A673 (cell line): ENCODE measurements around the gene LEF1. TPM values are rescaled to one million over a fixed set of nuclear protein-coding genes. Genes with fewer than 3 reads are reported as not detected.

Source experiments
- BruUV-seq: library from RNA; stranded (reverse); fragments of 400-500 nt; replicated peaks from 2 replicates; lab custom pipeline; 2021; lab: Mats Ljungman, UMichigan
- CTCF ChIA-PET: fragments of 300-600 bp; sonication (Branson Sonifier 250); formaldehyde crosslinking; loops from one replicate; lab custom pipeline; 2022; ENCODE audit warnings: antibody characterized with exemption; lab: Charles Lee
- POLR2A ChIA-PET: fragments of 300-600 bp; sonication (Branson Sonifier 250); formaldehyde crosslinking; loops from one replicate; lab custom pipeline; 2022; ENCODE audit warnings: antibody characterized with exemption; ENCODE audit not compliant: low non-redundant PET; lab: Charles Lee
- DNase-seq: peaks from one replicate; pipeline ENCODE4 v3.0.0-alpha.2; 2015; ENCODE audit warnings: low spot score
- H3K27ac ChIP-seq: fragments of 200-600 bp; sonication (generic); 2 replicates; pipeline ENCODE4 v1.5.1; 2016; ENCODE audit warnings: mixed run types, low read depth, mild to moderate bottlenecking, mixed read lengths, antibody characterized with exemption, low read length; ENCODE audit not compliant: poor library complexity, severe bottlenecking
- H3K27me3 ChIP-seq: fragments of 200-600 bp; sonication (generic); replicated peaks from 2 replicates; pipeline ENCODE4 v1.6.1; 2017; ENCODE audit warnings: mixed run types, low read depth, mild to moderate bottlenecking, mixed read lengths, antibody characterized with exemption, low read length; ENCODE audit not compliant: insufficient read depth, poor library complexity
- H3K36me3 ChIP-seq: fragments of 200-600 bp; sonication (generic); 2 replicates; pipeline ENCODE4 v1.6.1; 2016; ENCODE audit warnings: mixed run types, mild to moderate bottlenecking, mixed read lengths, antibody characterized with exemption, low read length; ENCODE audit not compliant: insufficient read depth, poor library complexity, severe bottlenecking
- H3K4me1 ChIP-seq: fragments of 200-600 bp; sonication (generic); 2 replicates; pipeline ENCODE4 v1.6.1; 2017; ENCODE audit warnings: mixed run types, mild to moderate bottlenecking, mixed read lengths, antibody characterized with exemption, low read length; ENCODE audit not compliant: insufficient read depth, poor library complexity, severe bottlenecking
- H3K4me3 ChIP-seq: fragments of 200-600 bp; sonication (generic); 2 replicates; pipeline ENCODE4 v1.5.1; 2016; ENCODE audit warnings: low read depth, mixed run types, mild to moderate bottlenecking, mixed read lengths, low read length; ENCODE audit not compliant: poor library complexity, severe bottlenecking
- H3K9me3 ChIP-seq: fragments of 200-600 bp; sonication (generic); 2 replicates; pipeline ENCODE4 v1.6.1; 2016; ENCODE audit warnings: mixed run types, low read depth, mild to moderate bottlenecking, mixed read lengths, antibody characterized with exemption, low read length; ENCODE audit not compliant: poor library complexity, severe bottlenecking
- CTCF ChIP-seq: fragments of 300-800, 200-600 bp; sonication (generic); conservative IDR thresholded peaks from 2 replicates; pipeline ENCODE4 v1.5.1; 2017; ENCODE audit warnings: low read depth, mild to moderate bottlenecking, antibody characterized with exemption, low read length, moderate library complexity, mixed read lengths
- EZH2 ChIP-seq: fragments of 200-600 bp; sonication (generic); IDR thresholded peaks from 2 replicates; pipeline ENCODE4 v1.6.1; 2017; ENCODE audit warnings: borderline replicate concordance, low read depth, mild to moderate bottlenecking, mixed read lengths, antibody characterized with exemption, low read length; ENCODE audit not compliant: poor library complexity, severe bottlenecking
- intact Hi-C: fragments of 100-400 bp; cut with micrococcal nuclease; formaldehyde crosslinking; loops from one replicate; pipeline ENCODE4 v1.10.0; 2022; ENCODE audit not compliant: unreplicated experiment
- total RNA-seq: library from RNA; stranded (reverse); gene quantifications from 2 replicates; pipeline ENCODE4 v1.2.3, GENCODE V29; 2021

LEF1 gene
- total RNA-seq, 1 experiment from 2014 or later = 2.5 TPM

- H3K27me3 ChIP-seq = no peaks in the 10 kb centered on the region
Measured at GRCh38 chr4:108049406-108049805, 119.3 kb downstream of the LEF1 start.

GRCh38 chr4:108048997-108049396, 119.7 kb downstream of the LEF1 start:
- no TSS peak for BruUV-seq
- Histone ChIP-seq H3K9me3 (no peaks in the 10 kb centered on the region), H3K4me3 (no peak overlapping the region), H3K27ac (no peak overlapping the region), H3K4me1 (no peaks in the 10 kb centered on the region), H3K36me3 (no peaks in the 10 kb centered on the region), H3K27me3 (no peaks in the 10 kb centered on the region)
- ChIA-PET POLR2A (no interaction called here), CTCF (no interaction called here)
- intact Hi-C loops = no loop called here
- no peak for DNase-seq
- TF ChIP-seq EZH2 = no peak
- TF ChIP-seq CTCF = no peak

More at GRCh38 chr4:108049406-108049805, 119.3 kb downstream of the LEF1 start:
- ChIA-PET CTCF (no interaction called here), POLR2A (no interaction called here)
- Histone ChIP-seq H3K4me1 (no peaks in the 10 kb centered on the region), H3K9me3 (no peaks in the 10 kb centered on the region), H3K36me3 (no peaks in the 10 kb centered on the region), H3K27ac (no peak overlapping the region), H3K4me3 (no peak overlapping the region)
- no peak for TF ChIP-seq CTCF
- no peak for DNase-seq
- no TSS peak for BruUV-seq
- intact Hi-C loops = no loop called here

GRCh38 chr4:108048157-108048556, 120.6 kb downstream of the LEF1 start:
- DNase-seq = no peak
- TF ChIP-seq EZH2 = no peak
- TF ChIP-seq CTCF = no peak
- Histone ChIP-seq H3K27ac (no peak overlapping the region), H3K4me1 (no peaks in the 10 kb centered on the region), H3K27me3 (no peaks in the 10 kb centered on the region), H3K9me3 (no peaks in the 10 kb centered on the region), H3K36me3 (no peaks in the 10 kb centered on the region), H3K4me3 (no peak overlapping the region)
- BruUV-seq = no TSS peak
- ChIA-PET POLR2A (no interaction called here), CTCF (no interaction called here)
- intact Hi-C loops = no loop called here
